Neural cell (in vitro differentiated cells): ENCODE measurements around the gene GNAS. TPM values are rescaled to one million over a fixed set of nuclear protein-coding genes. Genes with fewer than 3 reads are reported as not detected.

Source experiments
- H2AFZ ChIP-seq: fragments of 200-600, 300-800 bp; sonication (generic), shearing (Covaris generic); 2 replicates; pipeline ENCODE4 v1.6.0; 2014; ENCODE audit warnings: low read depth, mild to moderate bottlenecking, antibody characterized with exemption, low read length, moderate library complexity
- H3F3A ChIP-seq: fragments of 200-600 bp; shearing (Covaris generic); 2 replicates; pipeline ENCODE4 v1.6.1; 2016; ENCODE audit warnings: mild to moderate bottlenecking, moderate library complexity, mixed read lengths, antibody characterized with exemption, low read length; ENCODE audit not compliant: insufficient read depth, poor library complexity, severe bottlenecking
- H3K27ac ChIP-seq: fragments of 200-600, 300-800 bp; sonication (generic), shearing (Covaris generic); 2 replicates; pipeline ENCODE4 v1.5.1; 2014; ENCODE audit warnings: mild to moderate bottlenecking, low read length, moderate library complexity
- H3K27me3 ChIP-seq: fragments of 300-800, 200-600 bp; sonication (generic), shearing (Covaris generic); 2 replicates; pipeline ENCODE4 v1.6.0; 2014; ENCODE audit warnings: mild to moderate bottlenecking, low read depth, low read length, moderate library complexity; ENCODE audit not compliant: insufficient read depth
- H3K36me3 ChIP-seq: fragments of 300-800, 200-600 bp; sonication (generic), shearing (Covaris generic); 2 replicates; pipeline ENCODE4 v1.5.1; 2014; ENCODE audit warnings: mild to moderate bottlenecking, antibody characterized with exemption, low read length, moderate library complexity; ENCODE audit not compliant: insufficient read depth
- H3K4me2 ChIP-seq: fragments of 300-800, 200-600 bp; sonication (generic), shearing (Covaris generic); 2 replicates; pipeline ENCODE4 v1.6.0; 2014; ENCODE audit warnings: mild to moderate bottlenecking, low read length
- H3K4me3 ChIP-seq: fragments of 300-800, 200-600 bp; sonication (generic), shearing (Covaris generic); 2 replicates; pipeline ENCODE4 v1.5.1; 2014; ENCODE audit warnings: mild to moderate bottlenecking, low read length, moderate library complexity
- H3K79me2 ChIP-seq: fragments of 200-600 bp; shearing (Covaris generic); replicated peaks from 2 replicates; pipeline ENCODE4 v1.6.0; 2014; ENCODE audit warnings: mild to moderate bottlenecking, low read length, moderate library complexity; ENCODE audit not compliant: insufficient read depth
- H3K9ac ChIP-seq: fragments of 300-800, 200-600 bp; sonication (generic), shearing (Covaris generic); 2 replicates; pipeline ENCODE4 v1.6.1; 2016; ENCODE audit warnings: mild to moderate bottlenecking, low read length, mixed read lengths
- H3K9me2 ChIP-seq: fragments of 200-600 bp; shearing (Covaris generic); 2 replicates; pipeline ENCODE4 v1.6.1; 2016; ENCODE audit warnings: mild to moderate bottlenecking, low read length, mixed read lengths; ENCODE audit not compliant: insufficient read depth
- H3K9me3 ChIP-seq: fragments of 200-600, 300-800 bp; sonication (generic), shearing (Covaris generic); 2 replicates; pipeline ENCODE4 v1.6.1; 2016; ENCODE audit warnings: mild to moderate bottlenecking, mixed run types, low read length, moderate library complexity, mixed read lengths
- H4K20me1 ChIP-seq: fragments of 200-600 bp; shearing (Covaris generic); 2 replicates; pipeline ENCODE4 v1.6.1; 2016; ENCODE audit warnings: mild to moderate bottlenecking, mixed run types; ENCODE audit not compliant: insufficient read depth
- CTCF ChIP-seq: fragments of 450-650 bp; IDR thresholded peaks from 2 replicates; pipeline ENCODE4 v1.5.1; 2014; ENCODE audit warnings: antibody characterized with exemption, mild to moderate bottlenecking, moderate library complexity; ENCODE audit not compliant: poor library complexity, severe bottlenecking
- EP300 ChIP-seq: fragments of 450-650 bp; conservative IDR thresholded peaks from 2 replicates; pipeline ENCODE4 v1.6.1; 2014; ENCODE audit warnings: antibody characterized with exemption, mild to moderate bottlenecking, moderate library complexity; ENCODE audit not compliant: poor library complexity, severe bottlenecking
- EZH2 ChIP-seq: fragments of 200-600, 300-800 bp; shearing (Covaris generic), sonication (generic); IDR thresholded peaks from 2 replicates; pipeline ENCODE4 v1.6.1; 2014; ENCODE audit warnings: antibody characterized with exemption, low read length, borderline replicate concordance, mild to moderate bottlenecking; ENCODE audit not compliant: insufficient read depth, poor library complexity, severe bottlenecking
- MXI1 ChIP-seq: fragments of 450-650 bp; conservative IDR thresholded peaks from 2 replicates; pipeline ENCODE4 v1.6.1; 2014; ENCODE audit warnings: antibody characterized with exemption, mild to moderate bottlenecking; ENCODE audit not compliant: poor library complexity, severe bottlenecking
- POLR2AphosphoS5 ChIP-seq: IDR thresholded peaks from 2 replicates; pipeline ENCODE4 v1.6.1; 2012
- RAD21 ChIP-seq: fragments of 450-650 bp; conservative IDR thresholded peaks from 2 replicates; pipeline ENCODE4 v1.6.1; 2014; ENCODE audit warnings: antibody characterized with exemption, mild to moderate bottlenecking, moderate library complexity
- REST ChIP-seq: IDR thresholded peaks from 2 replicates; pipeline ENCODE4 v1.6.1; 2012; ENCODE audit warnings: borderline replicate concordance
- SMC3 ChIP-seq: fragments of 450-650 bp; conservative IDR thresholded peaks from 2 replicates; pipeline ENCODE4 v1.6.1; 2014; ENCODE audit warnings: antibody characterized with exemption, mild to moderate bottlenecking, moderate library complexity; ENCODE audit not compliant: poor library complexity
- TAF1 ChIP-seq: IDR thresholded peaks from 2 replicates; pipeline ENCODE4 v1.6.1; 2012; ENCODE audit warnings: low read depth
- polyA plus RNA-seq: library from polyadenylated mRNA; depleted of rRNA; stranded (reverse); fragments of >200 nt; gene quantifications from 2 replicates; pipeline ENCODE4 v1.2.3, GENCODE V29; 2014

GNAS gene
- polyA plus RNA-seq, 1 donor from 2014 or later: 958 TPM

GRCh38 chr20:58953050-58953449 is 100.5 kb downstream of the GNAS start:
- Histone ChIP-seq H3K36me3 (no peaks in the 10 kb centered on the region), H3K4me3 (no peak overlapping the region), H3F3A (no peaks in the 10 kb centered on the region), H3K79me2 (no peaks in the 10 kb centered on the region), H3K9me2 (no peaks in the 10 kb centered on the region), H3K9me3 (no peaks in the 10 kb centered on the region), H2AFZ (no peak overlapping the region), H3K4me2 (no peak overlapping the region), H4K20me1 (no peaks in the 10 kb centered on the region), H3K9ac (no peak overlapping the region), H3K27me3 (no peaks in the 10 kb centered on the region), H3K27ac (no peak overlapping the region)
- no peak for TF ChIP-seq REST
- no peak for TF ChIP-seq MXI1
- no peak for TF ChIP-seq EZH2
- no peak for TF ChIP-seq TAF1
- TF ChIP-seq EP300: no peak
- no peak for TF ChIP-seq SMC3
- TF ChIP-seq POLR2AphosphoS5: no peak
- no peak for TF ChIP-seq CTCF
- no peak for TF ChIP-seq RAD21

- Histone ChIP-seq H3K9ac (no peak overlapping the region), H3K4me3 (no peak overlapping the region), H3K27me3 (no peaks in the 10 kb centered on the region), H3K36me3 (no peaks in the 10 kb centered on the region), H2AFZ (no peak overlapping the region), H3K4me2 (no peak overlapping the region), H3K9me2 (no peaks in the 10 kb centered on the region), H3K9me3 (no peaks in the 10 kb centered on the region), H3F3A (no peaks in the 10 kb centered on the region), H4K20me1 (no peaks in the 10 kb centered on the region), H3K27ac (no peak overlapping the region), H3K79me2 (no peaks in the 10 kb centered on the region)
- no peak for TF ChIP-seq EP300
- TF ChIP-seq CTCF: no peak
- no peak for TF ChIP-seq RAD21
- no peak for TF ChIP-seq POLR2AphosphoS5
- no peak for TF ChIP-seq MXI1
- no peak for TF ChIP-seq EZH2
- no peak for TF ChIP-seq REST
- TF ChIP-seq TAF1: no peak
- TF ChIP-seq SMC3: no peak
These were observed 103.6 kb downstream of the GNAS start for GRCh38 chr20:58956078-58956477.
